Measurements from ENCODE around the gene KCNK1. TPM values are rescaled to one million over a fixed set of nuclear protein-coding genes. Genes with fewer than 3 reads are reported as not detected.
"Not testable (repeated sequence)": the region's sequence is repeated elsewhere in the genome, so short reads cannot be mapped to it uniquely, and the experiment has no call there.

The KCNK1 gene
- total RNA-seq, 4 donors from 2014 or later: 13.1 to 19.7 (median 17.2) TPM

DNA sequence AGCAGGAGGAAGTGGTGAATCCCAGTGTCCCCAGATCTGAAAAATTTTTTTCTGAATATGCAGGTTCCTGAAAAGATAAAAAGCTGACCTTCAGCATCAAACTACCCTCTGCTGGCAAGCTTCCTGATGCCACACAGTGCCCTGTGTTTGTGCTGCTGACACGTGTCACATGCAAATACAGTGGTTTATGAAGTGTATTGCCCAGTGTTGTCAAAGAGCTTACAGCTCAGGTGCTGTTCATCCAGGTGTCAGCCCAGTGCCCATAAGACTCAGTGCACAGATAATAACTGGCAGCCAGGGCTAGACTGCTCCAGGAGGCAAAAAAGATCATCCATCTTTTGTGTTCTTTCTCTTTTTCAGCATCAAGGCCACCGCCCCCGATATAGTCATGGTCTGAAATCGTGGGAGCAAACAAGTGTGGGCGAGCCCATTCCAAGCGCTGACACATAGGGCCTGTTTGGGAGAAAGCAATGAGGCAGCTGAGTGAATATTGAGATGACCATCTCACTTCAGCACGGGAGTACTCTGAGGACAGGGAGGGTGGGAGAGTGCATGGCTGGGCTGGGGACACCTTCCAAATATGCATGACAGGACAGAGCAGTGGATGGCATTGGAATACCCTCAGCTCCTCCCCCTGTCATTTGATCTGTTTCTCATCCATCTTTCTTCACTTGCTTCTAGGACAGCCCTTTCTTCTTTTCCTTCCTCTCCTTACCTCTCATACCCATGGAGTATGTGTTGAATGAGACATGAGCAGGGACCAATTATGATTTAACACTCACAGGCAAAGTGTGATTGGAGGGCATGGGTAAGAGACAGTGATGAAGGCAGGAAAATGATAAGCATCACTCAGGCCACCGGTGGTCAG, 6.4 kb upstream of the KCNK1 start:
- intact Hi-C loops (cut with DNase I; ENCODE audit: low total_unique reads): no loop called here
- TF ChIP-seq, protein P1, sequence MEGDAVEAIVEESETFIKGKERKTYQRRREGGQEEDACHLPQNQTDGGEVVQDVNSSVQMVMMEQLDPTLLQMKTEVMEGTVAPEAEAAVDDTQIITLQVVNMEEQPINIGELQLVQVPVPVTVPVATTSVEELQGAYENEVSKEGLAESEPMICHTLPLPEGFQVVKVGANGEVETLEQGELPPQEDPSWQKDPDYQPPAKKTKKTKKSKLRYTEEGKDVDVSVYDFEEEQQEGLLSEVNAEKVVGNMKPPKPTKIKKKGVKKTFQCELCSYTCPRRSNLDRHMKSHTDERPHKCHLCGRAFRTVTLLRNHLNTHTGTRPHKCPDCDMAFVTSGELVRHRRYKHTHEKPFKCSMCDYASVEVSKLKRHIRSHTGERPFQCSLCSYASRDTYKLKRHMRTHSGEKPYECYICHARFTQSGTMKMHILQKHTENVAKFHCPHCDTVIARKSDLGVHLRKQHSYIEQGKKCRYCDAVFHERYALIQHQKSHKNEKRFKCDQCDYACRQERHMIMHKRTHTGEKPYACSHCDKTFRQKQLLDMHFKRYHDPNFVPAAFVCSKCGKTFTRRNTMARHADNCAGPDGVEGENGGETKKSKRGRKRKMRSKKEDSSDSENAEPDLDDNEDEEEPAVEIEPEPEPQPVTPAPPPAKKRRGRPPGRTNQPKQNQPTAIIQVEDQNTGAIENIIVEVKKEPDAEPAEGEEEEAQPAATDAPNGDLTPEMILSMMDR (IDR thresholded peaks at IDR 0.05): no peak
- no peak for TF ChIP-seq POLR2A (IDR thresholded peaks at IDR 0.05)
- H3K4me3 ChIP-seq (ENCODE audit: low read depth, poor library complexity, severe bottlenecking): no peak overlapping the region
- no peak for DNase-seq (ENCODE audit: low spot score in 2 of 2)
- WGBS, 2 donors: 59 to 66% methylated on average over 8 of the region's 8 CpGs

DNA sequence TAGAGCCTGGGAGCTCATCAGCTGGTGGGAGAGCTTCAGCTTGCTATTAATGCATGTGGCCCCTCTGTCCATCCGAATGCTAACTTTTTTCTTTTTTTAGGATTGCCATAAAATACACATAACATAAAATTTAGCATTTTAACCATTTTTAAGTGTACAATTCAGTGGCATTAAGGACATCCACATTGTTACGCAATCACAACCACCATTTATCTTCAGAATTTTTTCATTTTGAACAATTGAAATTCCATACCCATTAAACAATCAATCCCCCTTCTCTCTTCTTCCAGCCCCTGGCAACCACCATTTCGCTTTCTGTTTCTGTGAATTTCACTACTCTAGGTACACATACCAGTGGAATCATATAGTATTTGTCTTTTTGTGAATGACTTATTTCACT, 4.9 kb upstream of the KCNK1 start:
- TF ChIP-seq, protein P1 (IDR thresholded peaks at IDR 0.05): no peak
- TF ChIP-seq POLR2A (IDR thresholded peaks at IDR 0.05): no peak
- WGBS, 2 donors: 92 to 95% methylated on average over 3 of the region's 3 CpGs
- intact Hi-C loops (cut with DNase I; ENCODE audit: low total_unique reads): no loop called here
- no peak overlapping the region for H3K4me3 ChIP-seq (ENCODE audit: low read depth, poor library complexity, severe bottlenecking)
- no peak for DNase-seq (ENCODE audit: low spot score in 2 of 2)

DNA sequence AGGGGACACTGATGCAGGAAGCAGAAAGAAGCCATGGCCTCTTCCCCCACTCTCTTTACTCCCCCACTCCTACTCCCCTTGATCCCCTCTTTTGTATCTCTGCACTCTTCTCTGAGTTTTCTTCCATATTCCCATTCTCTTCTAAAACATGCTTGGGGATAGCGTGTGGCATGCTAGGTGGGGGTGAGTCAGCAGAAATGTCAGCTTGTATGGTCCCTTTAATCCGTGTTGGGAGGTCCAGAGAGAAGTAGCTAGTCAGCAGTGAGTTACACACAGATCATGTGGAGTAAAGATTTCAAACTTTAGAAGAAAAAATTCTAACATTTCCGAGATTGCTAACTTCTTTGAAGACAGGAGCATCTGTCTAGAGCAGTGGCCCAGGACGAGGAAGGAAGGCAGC, 4.0 kb upstream of the KCNK1 start:
- 80 to 90% methylated on average over 4 of the region's 4 CpGs for WGBS, 2 donors
- intact Hi-C loops (cut with DNase I; ENCODE audit: low total_unique reads): no loop called here
- DNase-seq (ENCODE audit: low spot score in 2 of 2): no peak
- H3K4me3 ChIP-seq (ENCODE audit: low read depth, poor library complexity, severe bottlenecking): no peak overlapping the region
- TF ChIP-seq POLR2A (IDR thresholded peaks at IDR 0.05): no peak
- TF ChIP-seq, protein P1 (IDR thresholded peaks at IDR 0.05): no peak

DNA sequence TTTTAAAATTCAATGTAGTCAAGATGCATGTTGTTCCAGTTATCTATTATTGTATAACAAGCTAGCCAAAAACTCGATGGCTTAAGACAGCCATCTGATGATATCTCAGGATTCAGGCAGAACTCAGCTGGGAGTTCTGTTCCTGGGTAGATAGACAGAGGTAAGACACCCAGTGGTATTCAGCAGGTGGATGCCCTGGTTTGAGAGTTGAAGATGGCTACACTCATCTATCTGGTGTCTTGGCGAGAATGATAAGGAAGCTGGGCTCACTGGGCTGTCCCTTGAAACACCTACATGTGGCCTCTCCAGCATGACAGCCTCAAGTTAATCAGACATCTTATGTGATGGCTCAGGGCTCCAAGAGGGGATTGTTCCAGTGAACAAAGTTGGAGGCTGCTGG, 3.3 kb upstream of the KCNK1 start:
- H3K4me3 ChIP-seq (ENCODE audit: low read depth, poor library complexity, severe bottlenecking): no peak overlapping the region

DNA sequence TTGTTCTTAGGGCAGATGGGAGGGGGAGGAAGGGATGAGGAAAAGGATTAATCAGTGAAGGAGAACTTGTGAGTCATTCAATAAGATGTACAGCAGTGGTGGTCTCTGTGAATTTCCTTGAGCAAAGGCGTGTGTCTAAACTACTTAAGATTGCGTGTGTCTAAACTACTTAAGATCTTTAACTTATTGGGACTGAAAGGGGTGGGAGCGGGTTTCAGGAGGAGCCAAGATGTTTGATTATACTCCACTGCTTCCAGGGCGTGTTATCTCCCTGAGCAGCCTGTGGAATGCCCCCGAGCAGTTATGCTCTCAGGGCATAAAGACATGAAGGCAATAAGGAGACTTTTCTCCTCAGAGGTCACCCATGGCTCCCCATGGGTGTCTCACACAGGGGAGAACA, 2.5 kb upstream of the KCNK1 start:
- DNase-seq (ENCODE audit: low spot score in 2 of 2); intact Hi-C loops (cut with DNase I; ENCODE audit: low total_unique reads); H3K4me3 ChIP-seq (ENCODE audit: low read depth, poor library complexity, severe bottlenecking): not testable (repeated sequence)
- 79 to 83% methylated on average over 5 of the region's 5 CpGs for WGBS, 2 donors

More for the DNA sequence above, 3.3 kb upstream of the KCNK1 start:
- intact Hi-C loops (cut with DNase I; ENCODE audit: low total_unique reads): no loop called here
- TF ChIP-seq, protein P1 (IDR thresholded peaks at IDR 0.05): no peak
- TF ChIP-seq POLR2A (IDR thresholded peaks at IDR 0.05): no peak
- DNase-seq (ENCODE audit: low spot score in 2 of 2): no peak
- WGBS, 2 donors: 80 to 83% methylated on average over 2 of the region's 2 CpGs

DNA sequence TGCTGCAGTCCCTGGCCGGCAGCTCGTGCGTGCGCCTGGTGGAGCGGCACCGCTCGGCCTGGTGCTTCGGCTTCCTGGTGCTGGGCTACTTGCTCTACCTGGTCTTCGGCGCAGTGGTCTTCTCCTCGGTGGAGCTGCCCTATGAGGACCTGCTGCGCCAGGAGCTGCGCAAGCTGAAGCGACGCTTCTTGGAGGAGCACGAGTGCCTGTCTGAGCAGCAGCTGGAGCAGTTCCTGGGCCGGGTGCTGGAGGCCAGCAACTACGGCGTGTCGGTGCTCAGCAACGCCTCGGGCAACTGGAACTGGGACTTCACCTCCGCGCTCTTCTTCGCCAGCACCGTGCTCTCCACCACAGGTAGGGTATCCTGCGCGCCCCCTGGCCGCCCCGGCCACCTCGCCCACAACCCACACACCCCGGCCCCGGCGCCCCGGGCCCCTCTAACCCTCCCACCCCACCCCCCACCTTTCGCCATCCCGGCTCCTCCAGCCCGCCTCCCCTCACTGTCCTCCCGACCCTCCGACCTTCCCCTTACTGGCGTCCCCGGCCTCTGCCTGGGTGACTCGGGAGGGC, 352 bp downstream of the KCNK1 start:
- peak overlapping the region; percentile 38 for H3K4me3 ChIP-seq (ENCODE audit: low read depth, poor library complexity, severe bottlenecking)
- WGBS, 2 donors: 0 to 1% methylated on average over 11 to 22 of the region's 43 CpGs
- no peak for TF ChIP-seq POLR2A (IDR thresholded peaks at IDR 0.05)
- intact Hi-C loops (cut with DNase I; ENCODE audit: low total_unique reads): no loop called here
- DNase-seq (ENCODE audit: low spot score in 2 of 2): peak in 1 of 2 donors; percentile 27

Measured in lower leg skin (tissue), 4 donors.